Activated CD4-positive, alpha-beta T cell treated with anti-CD3 and anti-CD28 coated beads for 48 hours (primary cell): ENCODE measurements around the gene ALDH7A1.
"Not testable (repeated sequence)": the region's sequence is repeated elsewhere in the genome, so short reads cannot be mapped to it uniquely, and the experiment has no call there.

Source experiments
- DNase-seq: peaks from one replicate; pipeline ENCODE4 v3.0.0-alpha.2; 2020

Gene ALDH7A1

DNA sequence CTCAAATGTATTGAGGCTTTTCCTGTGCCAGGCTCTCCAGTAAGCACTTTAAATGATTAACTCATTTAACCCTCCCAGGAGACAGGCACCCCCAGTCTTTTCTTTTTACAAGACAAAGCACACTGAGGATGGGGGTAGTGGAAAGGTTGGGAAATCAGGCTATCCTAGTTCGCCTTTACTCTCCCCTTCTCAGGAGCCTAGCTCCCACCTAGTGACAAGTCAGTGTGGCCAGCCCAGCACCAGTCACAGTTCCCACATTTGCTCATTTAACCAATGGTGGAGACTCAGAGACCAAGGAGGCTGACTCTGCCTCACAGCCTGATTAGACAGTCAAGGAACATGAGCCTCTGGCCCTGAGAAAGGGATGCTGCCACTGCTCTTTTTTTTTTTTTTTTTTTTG is 3.5 kb downstream of the ALDH7A1 start:
- no peak for DNase-seq

DNA sequence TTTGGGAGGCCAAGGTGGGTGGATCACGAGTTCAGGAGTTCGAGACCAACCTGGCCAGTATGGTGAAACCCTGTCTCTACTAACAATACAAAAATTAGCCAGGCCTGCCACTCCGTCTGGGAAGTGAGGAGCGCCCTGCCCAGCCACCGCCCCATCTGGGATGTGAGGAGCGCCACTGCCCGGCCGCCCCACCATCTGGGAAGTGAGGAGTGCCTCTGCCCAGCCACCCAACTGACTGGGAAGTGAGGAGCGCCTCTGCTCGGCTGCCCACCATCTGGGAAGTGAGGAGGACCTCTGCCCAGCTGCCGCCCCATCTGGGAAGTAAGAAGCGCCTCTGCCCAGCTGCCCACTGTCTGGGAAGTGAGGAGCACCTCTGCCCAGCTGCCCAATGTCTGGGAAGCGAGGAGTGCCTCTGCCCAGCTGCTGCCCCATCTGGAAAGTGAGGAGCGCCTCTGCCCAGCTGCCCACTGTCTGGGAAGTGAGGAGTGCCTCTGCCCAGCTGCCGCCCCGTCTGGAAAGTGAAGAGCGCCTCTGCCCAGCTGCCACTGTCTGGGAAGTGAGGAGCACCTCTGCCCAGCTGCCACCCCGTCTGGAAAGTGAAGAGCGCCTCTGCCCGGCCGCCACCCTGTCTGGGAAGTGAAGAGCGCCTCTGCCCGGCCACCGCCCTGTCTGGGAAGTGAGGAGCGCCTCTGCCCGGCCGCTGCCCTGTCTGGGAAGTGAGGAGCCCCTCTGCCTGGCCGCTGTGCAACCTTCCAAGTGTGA is 5.3 kb downstream of the ALDH7A1 start:
- DNase-seq = no peak

- DNase-seq = no peak
These were observed 7.2 kb downstream of the ALDH7A1 start for GRCh38 chr5:126587551-126588390.

GRCh38 chr5:126583761-126584160 is 11.3 kb downstream of the ALDH7A1 start:
- no peak for DNase-seq

GRCh38 chr5:126579716-126580115 is 15.3 kb downstream of the ALDH7A1 start:
- DNase-seq = no peak

- no peak for DNase-seq
These were observed 17.6 kb downstream of the ALDH7A1 start for GRCh38 chr5:126577415-126577814.

GRCh38 chr5:126576974-126577373 is 18.0 kb downstream of the ALDH7A1 start:
- DNase-seq = no peak

DNA sequence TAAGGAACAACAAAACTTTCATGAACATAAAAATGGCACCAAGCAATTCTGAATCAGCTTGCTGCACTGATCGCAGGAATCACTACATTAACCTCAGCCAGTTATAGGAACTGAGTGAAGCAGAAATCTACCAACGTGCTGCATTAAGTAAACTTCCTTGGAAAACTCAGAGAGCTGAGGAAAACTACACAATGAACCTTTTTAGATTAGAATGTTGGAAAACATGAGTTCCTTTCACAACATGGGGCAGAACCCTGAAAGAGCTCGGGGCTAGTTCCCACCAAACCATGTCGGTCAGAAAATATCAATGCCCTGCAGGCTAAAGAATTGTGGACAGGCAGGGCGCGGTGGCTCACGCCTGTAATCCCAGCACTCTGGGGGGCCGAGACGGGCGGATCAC is 19.4 kb downstream of the ALDH7A1 start:
- no peak for DNase-seq

GRCh38 chr5:126568206-126568755 is 26.7 kb downstream of the ALDH7A1 start:
- no peak for DNase-seq

DNA sequence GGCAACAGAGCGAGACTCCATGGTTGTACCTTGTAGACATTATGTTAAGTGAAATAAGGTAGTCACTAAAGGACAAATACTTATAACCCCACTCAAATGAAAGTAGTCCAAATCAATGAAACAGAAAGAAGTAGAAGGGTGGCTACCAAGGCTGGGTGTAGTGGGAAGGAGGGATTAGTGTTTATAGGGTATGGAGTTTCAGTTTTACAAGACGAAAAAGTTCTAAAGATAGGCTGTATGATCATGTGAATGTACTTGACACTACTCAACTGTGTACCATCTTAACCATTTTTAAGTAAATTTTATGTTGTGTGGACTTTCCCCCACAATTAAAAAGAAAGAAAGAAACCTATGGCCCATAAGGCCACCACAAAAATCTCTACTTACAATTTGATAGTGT is 32.2 kb downstream of the ALDH7A1 start:
- DNase-seq = no peak

DNA sequence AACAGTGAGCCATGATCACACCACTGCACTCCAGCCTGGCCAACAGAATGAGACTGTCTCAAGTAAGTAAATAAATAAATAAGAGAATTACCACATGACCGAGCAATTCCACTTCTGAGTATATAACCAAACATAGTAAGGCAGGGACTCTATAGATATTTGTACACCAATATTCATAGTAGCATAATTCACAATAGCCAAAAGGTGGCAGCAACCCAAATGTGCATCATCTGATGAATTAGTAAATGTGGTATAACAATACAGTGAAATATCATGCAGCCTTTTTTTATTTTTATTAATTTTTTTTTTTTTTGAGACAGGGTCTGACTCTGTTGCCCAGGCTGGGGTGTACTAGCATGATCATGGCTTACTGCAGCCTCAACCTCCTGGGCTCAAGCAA is 33.1 kb downstream of the ALDH7A1 start:
- DNase-seq = no peak

DNA sequence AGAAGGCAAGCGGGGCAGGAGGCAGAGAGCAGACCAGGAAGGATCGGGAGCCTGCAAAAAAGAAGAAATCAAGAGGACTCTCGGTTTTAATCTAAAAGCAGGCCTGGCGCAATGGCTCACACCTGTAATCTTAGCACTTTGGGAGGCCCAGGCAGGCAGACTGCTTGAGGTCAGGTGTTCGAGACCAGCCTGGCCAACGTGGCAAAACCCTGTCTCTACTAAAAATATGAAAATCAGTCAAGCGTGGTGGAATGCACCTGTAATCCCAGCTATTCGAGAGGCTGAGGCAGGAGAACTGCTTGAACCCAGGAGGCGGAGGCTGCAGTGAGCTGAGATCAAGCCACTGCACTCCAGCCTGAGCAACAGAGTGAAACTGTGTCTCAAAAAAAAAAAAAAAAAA is 39.9 kb downstream of the ALDH7A1 start:
- not testable (repeated sequence) for DNase-seq

DNA sequence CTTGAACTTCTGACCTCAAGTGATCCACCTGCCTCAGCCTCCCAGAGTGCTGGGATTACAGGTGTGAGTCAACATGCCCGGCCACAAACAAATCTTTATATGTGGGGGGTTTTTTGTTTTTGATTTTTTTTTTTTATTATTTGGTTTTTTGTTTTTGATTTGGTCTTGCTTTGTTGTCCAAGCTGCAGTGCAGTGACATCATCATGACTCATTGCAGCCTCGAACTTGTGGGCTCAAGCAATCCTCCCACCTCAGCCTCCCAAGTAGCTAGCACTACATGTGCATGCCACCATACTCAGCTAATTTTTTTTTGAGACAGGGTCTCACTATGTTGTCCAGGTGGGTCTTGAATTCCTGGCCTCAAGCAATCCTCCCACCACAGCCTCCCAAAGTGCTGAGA is 42.4 kb downstream of the ALDH7A1 start:
- no peak for DNase-seq

DNA sequence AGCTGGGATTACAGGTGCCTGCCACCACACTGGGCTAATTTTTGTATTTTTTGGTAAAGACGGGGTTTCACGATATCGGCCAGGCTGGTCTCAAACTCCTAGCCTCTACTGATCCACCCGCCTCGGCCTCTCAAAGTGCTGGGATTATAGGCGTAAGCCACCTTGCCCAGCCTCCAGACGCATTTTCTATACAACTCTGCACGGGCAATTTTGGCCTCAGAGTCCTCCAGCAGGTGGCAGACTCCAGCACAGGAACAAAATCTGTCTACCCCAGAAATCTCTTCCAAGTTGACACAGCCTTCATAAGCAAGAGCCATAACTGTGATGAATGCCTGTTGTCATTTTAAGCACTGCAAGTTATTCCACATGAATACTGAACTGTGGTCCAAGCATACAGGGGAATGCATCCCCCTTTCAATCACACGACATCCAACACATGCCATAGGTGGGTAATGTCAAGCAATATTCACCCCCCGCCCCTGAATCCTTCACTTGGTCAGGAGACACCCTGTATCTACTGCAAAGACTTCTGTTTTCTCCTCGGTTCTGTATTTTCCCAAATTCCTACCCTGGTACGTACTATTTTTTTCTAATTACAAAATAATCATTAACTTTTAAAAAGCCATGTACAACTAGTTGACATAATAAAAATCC is 50.8 kb downstream of the ALDH7A1 start:
- peak; percentile 54 for DNase-seq

DNA sequence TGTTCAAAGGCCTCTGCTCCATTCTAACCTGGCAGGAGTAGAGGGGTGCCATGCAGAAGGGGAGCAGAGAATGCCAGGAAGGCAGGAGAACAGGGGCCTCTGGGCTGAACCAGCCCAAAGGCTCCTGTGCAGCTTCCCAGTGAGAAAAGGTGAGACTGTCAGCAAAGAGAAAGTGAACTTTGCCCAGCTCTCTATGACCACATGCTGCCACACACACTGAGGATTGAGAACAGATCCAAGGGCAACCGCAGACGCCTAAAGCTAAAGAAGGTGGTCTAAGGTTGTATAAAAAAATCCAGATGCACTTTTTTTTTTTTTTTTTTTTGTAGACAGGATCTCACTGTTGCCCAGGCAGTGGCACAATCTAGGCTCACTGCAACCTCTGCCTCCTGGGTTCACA is 51.4 kb downstream of the ALDH7A1 start:
- DNase-seq = no peak

DNA sequence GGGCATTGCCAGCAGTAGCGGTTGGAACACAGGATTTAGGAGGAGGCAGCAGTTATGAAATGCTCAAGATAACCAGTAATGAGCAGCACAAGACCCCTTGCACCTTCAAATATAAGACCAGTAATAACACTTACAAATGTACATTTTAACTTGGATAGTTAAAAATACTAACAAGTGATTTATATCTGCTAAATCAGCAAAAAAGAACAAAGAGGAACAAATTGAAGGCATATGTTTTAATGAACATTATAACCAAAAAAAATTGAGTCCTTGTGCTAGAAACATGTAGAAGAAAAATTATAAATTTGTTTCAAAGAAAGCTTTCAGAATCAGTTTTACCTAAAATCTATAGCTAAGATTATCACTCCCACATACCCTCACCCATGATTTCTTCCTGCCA is 52.0 kb downstream of the ALDH7A1 start:
- no peak for DNase-seq

- DNase-seq = no peak
These were observed 52.6 kb downstream of the ALDH7A1 start for GRCh38 chr5:126542441-126542840.

DNA sequence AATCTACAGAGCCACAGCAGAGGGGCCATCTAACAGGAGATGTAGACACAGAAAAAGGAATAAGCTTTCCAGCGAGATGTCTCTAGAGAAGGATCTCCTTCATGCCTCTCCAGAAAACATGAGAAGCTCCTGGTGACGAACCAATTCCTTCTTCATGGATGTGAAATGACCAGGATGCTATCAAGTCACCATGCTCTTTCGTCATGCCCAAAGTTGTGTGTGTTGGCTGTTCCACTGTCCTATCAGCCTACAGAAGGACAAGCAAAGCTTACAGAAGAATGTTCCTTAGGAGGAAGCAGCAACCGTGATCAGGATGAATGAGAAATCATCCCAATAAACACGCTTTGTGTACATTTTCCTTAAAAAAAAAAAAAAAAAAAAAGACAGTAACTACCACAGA is 54.4 kb downstream of the ALDH7A1 start:
- DNase-seq = no peak

DNA sequence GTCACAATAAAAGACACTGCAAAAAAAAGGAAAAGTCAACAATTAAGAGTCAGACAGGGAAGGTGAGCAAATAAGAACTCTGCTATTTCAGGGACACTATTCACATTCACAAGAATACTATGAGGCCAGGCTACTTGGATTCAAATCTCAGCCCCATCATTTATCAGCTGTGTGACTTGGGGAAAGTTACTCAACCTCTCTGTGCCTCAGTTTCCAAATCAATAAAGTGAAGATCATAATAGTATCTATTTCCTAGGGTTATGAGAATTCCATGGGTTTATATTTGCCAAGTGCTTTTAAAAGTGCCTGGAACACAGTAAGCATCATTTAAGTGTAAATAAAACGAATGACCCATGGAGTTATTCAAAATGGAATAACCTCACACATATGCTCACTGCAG is 56.4 kb downstream of the ALDH7A1 start:
- no peak for DNase-seq

GRCh38 chr5:126536874-126537273 is 58.1 kb downstream of the ALDH7A1 start:
- no peak for DNase-seq

DNA sequence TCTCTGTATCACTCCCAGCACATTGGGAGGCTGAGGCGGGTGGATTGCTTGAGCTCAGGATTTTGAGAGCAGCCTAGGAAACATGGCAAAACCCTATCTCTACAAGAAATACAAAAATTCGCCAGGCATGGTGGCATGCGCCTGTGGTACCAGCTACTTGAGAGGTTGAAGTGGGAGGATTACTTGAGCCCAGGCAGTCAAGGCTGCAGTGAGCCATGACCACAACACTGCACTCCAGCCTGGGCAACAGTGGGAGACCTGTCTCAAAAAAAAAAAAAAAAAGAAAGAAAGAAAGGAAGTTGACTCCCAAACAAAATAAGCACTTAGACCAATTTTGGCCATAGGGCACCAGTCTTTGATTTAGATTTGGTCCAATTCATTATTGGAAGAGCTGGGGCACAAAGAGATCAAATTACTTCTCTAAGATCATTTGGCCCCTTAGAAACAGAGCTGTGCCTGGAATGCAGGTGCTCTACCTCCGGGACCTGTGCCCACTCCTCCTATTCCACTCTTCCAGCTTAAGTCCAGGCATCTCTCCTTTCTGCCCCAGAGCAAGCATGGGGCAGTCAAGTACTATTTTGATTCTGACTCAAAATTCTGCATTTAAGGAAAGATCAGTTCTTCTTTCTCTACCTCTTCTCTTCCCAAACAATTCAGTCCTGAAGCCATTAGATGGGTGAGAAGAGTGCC is 59.0 kb downstream of the ALDH7A1 start:
- DNase-seq = no peak

- no peak for DNase-seq
These were observed 60.5 kb downstream of the ALDH7A1 start for GRCh38 chr5:126534553-126534952.
